GM19023 (cell line): ENCODE results near the gene BTBD16.

ENCODE experiments used
- ATAC-seq: cut with Tn5 transposase; IDR thresholded peaks from one replicate; pipeline ENCODE4 v1.9.1; 2021; ENCODE audit warnings: mild to moderate bottlenecking, moderate library complexity; ENCODE audit not compliant: unreplicated experiment

The BTBD16 gene

DNA sequence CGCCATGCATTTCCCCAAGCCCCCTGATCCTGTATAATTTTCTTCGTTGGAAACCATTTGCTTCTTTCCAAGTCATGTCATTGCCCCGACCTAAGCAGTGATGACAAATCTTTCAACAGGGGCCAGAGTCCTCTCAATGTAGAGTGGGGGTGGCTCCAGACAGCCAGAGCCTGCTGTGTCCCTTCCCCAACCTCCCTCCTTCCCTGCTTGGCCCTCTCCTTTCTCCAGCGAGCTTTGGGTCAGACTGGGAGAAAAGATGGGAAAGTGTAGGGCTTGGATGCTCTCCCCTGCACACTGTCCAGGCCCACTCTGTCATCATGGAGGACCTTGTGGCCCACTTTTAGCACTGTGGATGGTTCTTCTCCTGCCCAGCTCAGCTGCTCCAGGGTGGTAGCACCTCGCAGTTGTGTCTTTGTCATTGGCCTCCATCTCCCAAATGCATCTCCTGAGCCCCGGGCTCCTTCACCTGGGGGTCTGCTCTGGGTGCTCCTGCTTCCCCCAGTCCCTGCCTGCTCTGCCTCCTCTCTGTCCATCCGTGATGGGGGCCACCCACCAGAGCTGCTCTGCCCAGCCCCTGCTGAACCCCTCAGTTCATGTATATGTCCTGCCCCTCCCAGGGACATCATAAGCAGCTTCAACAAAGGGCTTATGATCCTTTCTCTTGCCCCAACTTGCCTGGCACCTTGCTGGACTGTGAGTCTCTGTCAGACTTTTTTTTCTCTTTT, 37.5 kb downstream of the BTBD16 start:
- ATAC-seq = no peak

- ATAC-seq = no peak
These were observed 39.4 kb downstream of the BTBD16 start for GRCh38 chr10:122310311-122311050.

GRCh38 chr10:122311051-122311410, 39.9 kb downstream of the BTBD16 start:
- no peak for ATAC-seq

GRCh38 chr10:122311716-122312115, 40.6 kb downstream of the BTBD16 start:
- no peak for ATAC-seq

DNA sequence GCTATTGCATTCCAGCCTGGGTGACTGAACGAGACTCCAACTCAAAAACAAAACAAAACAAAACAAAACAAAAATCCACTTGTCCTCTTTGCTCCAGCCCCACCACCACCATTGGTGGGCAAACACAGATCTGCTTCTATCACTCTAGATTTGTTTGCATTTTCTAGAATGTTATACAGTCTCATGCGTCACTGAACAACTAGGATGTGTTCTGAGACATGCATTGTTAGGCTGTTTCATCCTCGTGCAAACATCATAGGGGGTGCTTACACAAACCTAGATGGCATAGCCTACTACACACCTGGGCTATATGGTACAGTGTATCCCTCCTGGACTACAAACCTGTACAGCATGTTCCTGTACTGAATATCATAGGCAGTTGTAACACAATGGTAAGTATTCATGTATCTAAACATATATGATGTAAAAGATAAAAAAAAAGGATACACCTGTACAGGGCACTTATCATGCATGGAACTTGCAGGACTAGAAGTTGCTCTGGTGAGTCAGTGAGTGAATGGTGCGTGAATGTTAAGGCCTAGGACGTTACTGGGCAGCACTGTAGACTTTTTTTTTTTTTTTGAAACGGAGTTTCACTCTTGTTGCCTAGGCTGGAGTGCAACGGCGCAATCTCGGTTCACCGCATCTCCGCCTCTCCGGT, 45.3 kb downstream of the BTBD16 start:
- ATAC-seq = no peak

DNA sequence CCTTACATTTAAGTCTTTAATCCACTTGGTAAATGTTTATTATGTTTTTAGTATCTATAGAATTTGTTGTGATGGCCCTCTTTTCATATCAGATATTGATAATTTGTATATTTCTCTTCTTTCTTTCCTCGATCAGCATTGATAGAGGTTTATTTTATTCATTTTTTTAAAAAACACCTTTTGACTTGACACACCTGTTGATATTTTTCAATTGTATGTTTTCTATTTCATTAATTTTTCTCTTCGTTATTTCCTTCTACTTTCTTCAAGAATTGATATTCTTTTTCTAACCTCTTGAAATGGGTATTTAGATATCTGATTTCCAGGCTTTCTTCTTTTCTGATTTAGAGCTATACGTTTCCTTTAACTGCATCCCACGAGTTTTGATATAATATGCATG, 50.9 kb downstream of the BTBD16 start:
- no peak for ATAC-seq

GRCh38 chr10:122323189-122323588, 52.1 kb downstream of the BTBD16 start:
- no peak for ATAC-seq

DNA sequence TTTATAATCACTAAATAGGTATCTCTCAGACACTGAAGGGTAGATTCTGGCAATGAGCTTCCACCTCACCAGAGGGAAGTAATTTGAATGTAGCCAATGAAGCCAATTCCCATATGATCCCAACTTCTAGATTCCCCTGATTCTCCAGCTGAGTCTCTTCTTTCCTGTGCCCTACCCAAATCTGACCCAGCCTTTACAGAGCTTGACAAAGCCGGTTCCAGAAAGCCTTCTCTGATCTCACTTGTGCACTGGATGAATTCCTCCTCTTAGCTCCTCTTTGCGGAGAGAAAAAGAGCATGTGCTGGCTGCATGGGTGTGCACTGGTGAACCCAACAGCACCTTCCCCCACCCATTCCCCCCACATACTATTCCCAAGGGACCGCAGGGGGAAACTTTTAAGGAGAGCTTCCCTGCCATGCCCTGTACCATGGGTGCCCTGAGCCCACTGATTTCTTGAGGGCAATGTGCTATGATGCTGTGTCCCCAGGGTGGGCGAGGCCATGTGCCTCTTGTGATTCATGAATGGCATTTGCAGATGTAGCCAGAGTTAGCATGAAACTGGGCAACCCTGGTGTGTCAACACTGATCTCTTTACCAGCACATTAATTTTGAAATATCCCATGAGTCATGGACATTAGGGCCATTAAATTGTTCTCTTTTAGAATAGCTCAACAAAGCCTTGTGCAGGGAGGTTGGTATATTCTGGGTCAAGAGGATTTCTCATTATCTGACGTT, 53.0 kb downstream of the BTBD16 start:
- ATAC-seq = no peak

DNA sequence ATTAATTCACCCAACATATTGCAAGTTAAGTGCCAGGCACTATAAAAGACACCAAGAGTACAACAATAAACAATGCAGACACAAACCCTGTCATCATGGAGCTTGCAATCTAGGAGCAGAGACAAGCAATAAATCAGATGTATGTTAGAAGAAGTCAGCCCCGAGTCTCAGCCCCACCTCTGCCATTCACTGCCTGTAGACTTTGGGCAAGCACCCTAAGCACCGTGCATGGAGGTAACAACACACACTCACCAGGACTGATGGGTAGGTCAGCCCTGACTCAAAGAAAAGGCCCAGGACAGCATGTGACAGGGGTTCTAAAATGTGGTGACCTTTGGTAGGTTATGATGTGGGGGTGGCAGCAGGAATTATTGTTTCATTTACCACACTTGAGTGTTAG, 54.1 kb downstream of the BTBD16 start:
- ATAC-seq = no peak

DNA sequence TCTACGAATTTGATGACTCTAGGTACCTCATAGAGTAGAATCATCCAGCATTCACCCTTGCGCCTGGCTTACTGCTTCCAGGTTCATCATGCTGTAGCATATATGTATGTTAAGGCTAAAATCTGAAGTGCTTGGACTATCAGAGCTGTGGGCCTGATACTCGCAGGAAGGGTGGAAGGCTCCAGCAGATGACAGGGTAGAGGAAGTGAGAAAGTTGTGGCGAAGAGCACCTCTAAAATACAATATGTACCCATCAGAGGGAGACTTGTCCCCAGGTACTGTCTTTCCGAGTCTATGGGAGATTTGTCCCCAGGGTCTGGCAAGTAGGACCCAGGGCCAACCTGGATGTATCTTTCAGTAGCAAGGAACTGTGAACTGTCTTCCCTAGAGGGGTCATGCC, 55.3 kb downstream of the BTBD16 start:
- no peak for ATAC-seq

- no peak for ATAC-seq
These were observed 55.7 kb downstream of the BTBD16 start for GRCh38 chr10:122326806-122327205.

- ATAC-seq = no peak
These were observed 56.4 kb downstream of the BTBD16 start for GRCh38 chr10:122327237-122328206.

DNA sequence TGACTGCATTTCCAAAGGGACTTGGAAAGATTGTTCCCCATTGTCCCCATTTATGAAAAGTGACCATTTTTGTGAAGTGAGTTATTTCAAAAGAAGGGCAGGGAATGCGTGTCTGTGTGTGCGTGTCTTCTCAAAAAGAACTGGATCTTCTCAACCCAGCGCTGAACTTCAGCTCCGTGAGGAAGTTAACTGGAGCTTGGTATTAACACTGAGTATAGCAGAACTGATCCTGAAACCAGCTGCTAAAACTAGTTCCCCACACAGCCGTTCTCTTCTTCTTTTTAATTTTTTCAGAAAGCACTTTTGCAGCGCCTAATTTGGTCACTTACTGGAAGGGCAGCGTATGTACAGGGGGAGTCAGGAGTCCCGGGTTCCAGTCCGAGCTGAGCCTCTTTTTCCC, 57.6 kb downstream of the BTBD16 start:
- no peak for ATAC-seq

- no peak for ATAC-seq
These were observed 58.3 kb downstream of the BTBD16 start for GRCh38 chr10:122329416-122329815.

DNA sequence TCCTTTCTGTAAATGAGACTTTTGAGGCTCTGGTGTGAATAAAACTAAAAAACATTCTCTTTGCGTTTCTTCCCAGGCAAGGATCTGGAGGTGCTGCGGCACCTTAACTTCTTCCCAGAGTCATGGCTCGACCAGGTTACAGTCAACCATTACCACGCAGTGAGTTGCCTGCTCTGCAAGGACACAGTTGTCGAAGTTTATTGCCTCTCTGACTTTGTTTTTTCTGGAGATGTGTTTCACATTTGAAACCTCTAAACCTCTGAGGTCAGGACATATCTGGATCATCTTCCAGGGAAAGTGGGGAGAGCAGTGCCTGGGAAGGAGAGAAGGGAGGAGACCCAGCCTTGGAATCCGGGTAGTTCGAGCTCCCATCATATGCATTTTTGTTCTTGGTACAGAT, 60.0 kb downstream of the BTBD16 start:
- no peak for ATAC-seq

DNA sequence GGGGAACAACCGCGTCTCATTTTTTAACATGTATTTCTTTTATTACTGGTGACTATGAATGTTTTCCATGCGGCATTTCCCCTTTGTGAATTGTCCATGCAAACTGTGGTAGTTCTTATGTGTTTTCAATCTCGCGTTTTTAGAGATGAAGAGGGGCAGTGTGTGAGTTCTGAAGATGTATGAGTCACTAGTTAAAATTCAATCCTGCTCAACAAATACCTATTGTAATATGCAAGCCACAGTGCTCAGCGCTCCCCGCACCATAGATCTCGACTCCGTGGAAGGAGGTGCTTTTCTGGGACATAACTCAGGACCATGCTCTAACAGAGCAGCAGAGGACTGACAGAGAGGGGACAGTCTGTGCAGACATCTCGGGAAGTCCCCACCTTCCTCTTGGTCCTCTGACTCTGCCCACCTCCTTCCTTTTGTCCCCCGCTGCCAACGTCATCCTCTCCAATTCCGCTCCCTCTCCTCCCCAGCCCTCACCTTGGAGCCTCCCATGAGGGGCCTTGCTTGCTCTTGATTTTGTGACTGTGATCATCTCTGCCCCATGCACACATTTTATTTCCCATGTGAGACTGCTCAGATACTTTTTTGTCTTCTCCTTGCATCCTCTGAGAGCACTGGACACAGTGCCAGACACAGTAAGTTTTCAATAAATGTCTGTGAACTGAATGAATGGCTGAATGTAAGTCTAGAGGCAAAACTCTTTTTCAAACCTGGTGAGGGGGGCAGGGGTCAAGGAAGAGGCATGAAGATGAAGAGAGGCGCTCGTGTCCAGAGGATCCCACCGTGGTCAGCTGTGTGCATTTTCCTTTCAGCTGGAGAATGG, 60.7 kb downstream of the BTBD16 start:
- no peak for ATAC-seq

DNA sequence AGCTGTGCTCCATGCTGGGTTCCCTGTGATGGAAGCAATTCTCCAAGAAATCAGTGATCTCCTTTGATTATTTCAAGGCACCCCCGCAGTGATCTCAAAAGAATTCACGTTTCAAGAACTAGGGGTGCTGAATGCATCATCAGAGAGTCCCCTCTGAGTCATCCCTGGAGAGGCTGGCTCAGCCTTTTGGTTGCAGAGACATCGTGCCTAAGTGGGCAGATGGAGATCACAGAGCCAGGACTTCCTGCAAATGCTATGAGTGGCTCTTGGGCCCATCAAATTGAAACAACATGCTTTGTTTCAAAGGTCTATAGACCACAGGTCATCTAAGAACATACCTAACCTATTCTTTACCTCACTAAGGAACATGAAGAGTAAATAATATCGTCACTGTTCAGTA, 61.9 kb downstream of the BTBD16 start:
- no peak for ATAC-seq

GRCh38 chr10:122336332-122336731, 65.2 kb downstream of the BTBD16 start:
- no peak for ATAC-seq

GRCh38 chr10:122336961-122337360, 65.9 kb downstream of the BTBD16 start:
- no peak for ATAC-seq
